A549 (cell line): ENCODE results near the gene OR2L13. TPM values are rescaled to one million over a fixed set of nuclear protein-coding genes. Genes with fewer than 3 reads are reported as not detected.

Source experiments
- ATAC-seq, 2 experiments: fragments of 200-7000 bp in 1 of 2; fragments of >200 bp in 1 of 2; cut with Nextera tagmentation in 1 of 2; cut with Tn5 transposase in 1 of 2; 3 replicates each; pipeline versions ENCODE4 v1.8.0 to v1.9.1; 2018 to 2020; ENCODE audit warnings: mild to moderate bottlenecking in 1 of 2, moderate library complexity in 1 of 2
- CTCF ChIA-PET: fragments of 300-600 bp; sonication (Branson Sonifier 250); formaldehyde crosslinking; extraction: SDS; loops from one replicate; lab custom pipeline; 2021; ENCODE audit warnings: antibody characterized with exemption, inconsistent platforms; lab: Yijun Ruan, JAX
- POLR2A ChIA-PET: fragments of 350-600 bp; formaldehyde crosslinking; extraction: SDS; loops from one replicate; lab custom pipeline; 2021; ENCODE audit warnings: antibody characterized with exemption, inconsistent platforms; lab: Yijun Ruan, JAX
- DNase-seq, 2 experiments: peaks; one replicate each; pipeline versions ENCODE4 v3.0.0 to v3.0.0-alpha.2; 2011 to 2016; ENCODE audit warnings: low read depth in 1 of 2, low spot score in 1 of 2
- FAIRE-seq: peaks from 2 replicates; lab custom pipeline; 2011; peaks lifted over from hg19 to GRCh38; lab: Jason Lieb, UNC
- H3K27ac ChIP-seq, 2 experiments: fragments of >200 bp; sonication (Bioruptor Twin); formaldehyde crosslinking; 3 replicates each; pipeline ENCODE4 v1.5.1; 2016 to 2017
- H3K4me1 ChIP-seq: fragments of >200 bp; sonication (Bioruptor Twin); formaldehyde crosslinking; 3 replicates; pipeline ENCODE4 v1.6.1; 2016
- H3K4me2 ChIP-seq: fragments of >200 bp; sonication (Bioruptor Twin); formaldehyde crosslinking; 3 replicates; pipeline ENCODE4 v1.6.1; 2016
- H3K4me3 ChIP-seq: fragments of >200 bp; sonication (Bioruptor Twin); formaldehyde crosslinking; 3 replicates; pipeline ENCODE4 v1.5.1; 2016
- H3K9me3 ChIP-seq: fragments of >200 bp; sonication (Bioruptor Twin); formaldehyde crosslinking; 3 replicates; pipeline ENCODE4 v1.6.1; 2016
- ATOH8 ChIP-seq: fragments of 250-450 bp; sonication (Bioruptor Pico); IDR thresholded peaks from 2 replicates; pipeline ENCODE4 v1.5.0; 2020; ENCODE audit warnings: low read depth, mild to moderate bottlenecking, moderate library complexity
- CBX8 ChIP-seq: fragments of 200-600 bp; sonication (generic); IDR thresholded peaks from 2 replicates; pipeline ENCODE4 v1.6.1; 2016
- CEBPB ChIP-seq, 2 experiments: fragments of >200 bp in 1 of 2; sonication (Bioruptor Twin) in 1 of 2; formaldehyde crosslinking in 1 of 2; IDR thresholded peaks; 2 replicates each; pipeline ENCODE4 v1.6.1; 2012 to 2016
- CTCF ChIP-seq: fragments of >200 bp; sonication (Bioruptor Twin); formaldehyde crosslinking; IDR thresholded peaks from 3 replicates; pipeline ENCODE4 v1.5.1; 2016
- E2F6 ChIP-seq: IDR thresholded peaks from 2 replicates; pipeline ENCODE4 v1.6.1; 2012; ENCODE audit warnings: low read depth, borderline replicate concordance
- EHF ChIP-seq: fragments of 250-450 bp; sonication (Bioruptor Pico); IDR thresholded peaks from 2 replicates; pipeline ENCODE4 v1.5.0; 2020; ENCODE audit warnings: mild to moderate bottlenecking
- EHMT2 ChIP-seq: fragments of 200-600 bp; sonication (generic); IDR thresholded peaks from 2 replicates; pipeline ENCODE4 v1.6.1; 2016; ENCODE audit warnings: antibody characterized with exemption, low read depth, mild to moderate bottlenecking, moderate library complexity
- ELK1 ChIP-seq: fragments of 150-350 bp; IDR thresholded peaks from 2 replicates; pipeline ENCODE4 v1.6.1; 2014; ENCODE audit warnings: low read depth, mild to moderate bottlenecking, low read length
- EP300 ChIP-seq, 2 experiments: fragments of >200 bp; sonication (Bioruptor Twin); formaldehyde crosslinking; IDR thresholded peaks; 2 replicates in 1 of 2; 3 replicates in 1 of 2; pipeline ENCODE4 v1.6.1; 2016 to 2017
- FOSL2 ChIP-seq, 2 experiments: fragments of 450-650 bp in 1 of 2; fragments of >200 bp in 1 of 2; sonication (Bioruptor Twin) in 1 of 2; formaldehyde crosslinking; IDR thresholded peaks; 2 replicates each; pipeline versions ENCODE4 v1.5.0 to v1.6.1; 2016 to 2020; ENCODE audit warnings: mild to moderate bottlenecking in 1 of 2, moderate library complexity in 1 of 2
- HES2 ChIP-seq: fragments of >200 bp; sonication (Bioruptor Twin); formaldehyde crosslinking; IDR thresholded peaks from 2 replicates; pipeline ENCODE4 v1.6.1; 2016
- HEYL ChIP-seq: fragments of 250-450 bp; sonication (Bioruptor Pico); IDR thresholded peaks from 2 replicates; pipeline ENCODE4 v1.8.0; 2021; ENCODE audit warnings: mild to moderate bottlenecking, moderate library complexity
- HOXB13 ChIP-seq: fragments of 250-450 bp; sonication (Bioruptor Pico); IDR thresholded peaks from 2 replicates; pipeline ENCODE4 v1.5.0; 2020; ENCODE audit warnings: low read depth, mild to moderate bottlenecking, moderate library complexity
- HOXB5 ChIP-seq: fragments of 250-450 bp; sonication (Bioruptor Pico); IDR thresholded peaks from 2 replicates; pipeline ENCODE4 v1.5.0; 2020; ENCODE audit warnings: mild to moderate bottlenecking, moderate library complexity
- JUN ChIP-seq, 2 experiments: fragments of >200 bp; sonication (Bioruptor Twin); formaldehyde crosslinking; IDR thresholded peaks; 2 replicates in 1 of 2; 3 replicates in 1 of 2; pipeline ENCODE4 v1.6.1; 2016 to 2017
- JUNB ChIP-seq: fragments of >200 bp; sonication (Bioruptor Twin); formaldehyde crosslinking; IDR thresholded peaks from 2 replicates; pipeline ENCODE4 v1.6.1; 2016
- KDM5A ChIP-seq: fragments of 200-600 bp; sonication (generic); IDR thresholded peaks from 2 replicates; pipeline ENCODE4 v1.6.1; 2016; ENCODE audit warnings: antibody characterized with exemption, mild to moderate bottlenecking
- MAX ChIP-seq: IDR thresholded peaks from 2 replicates; pipeline ENCODE4 v1.6.1; 2012
- MAZ ChIP-seq: fragments of 150-350 bp; IDR thresholded peaks from 2 replicates; pipeline ENCODE4 v1.6.1; 2014; ENCODE audit warnings: antibody characterized with exemption, low read depth, low read length, borderline replicate concordance
- PBX3 ChIP-seq: IDR thresholded peaks from 2 replicates; pipeline ENCODE4 v1.6.1; 2012
- PHF8 ChIP-seq: fragments of 200-600 bp; sonication (generic); IDR thresholded peaks from 2 replicates; pipeline ENCODE4 v1.6.1; 2016; ENCODE audit warnings: low read depth, mild to moderate bottlenecking, antibody characterized with exemption, moderate library complexity, borderline replicate concordance
- RAD21 ChIP-seq, 2 experiments: fragments of >200 bp in 1 of 2; sonication (Bioruptor Twin) in 1 of 2; formaldehyde crosslinking in 1 of 2; IDR thresholded peaks in 1 of 2; conservative IDR thresholded peaks in 1 of 2; 2 replicates in 1 of 2; 3 replicates in 1 of 2; pipeline ENCODE4 v1.6.1; 2012 to 2018; ENCODE audit warnings: inconsistent platforms in 1 of 2
- RARB ChIP-seq: fragments of 250-450 bp; sonication (Bioruptor Pico); IDR thresholded peaks from 2 replicates; pipeline ENCODE4 v1.8.0; 2021; ENCODE audit warnings: mild to moderate bottlenecking, moderate library complexity
- TFCP2L1 ChIP-seq: fragments of 250-450 bp; sonication (Bioruptor Pico); IDR thresholded peaks from 2 replicates; pipeline ENCODE4 v1.5.0; 2021; ENCODE audit warnings: mild to moderate bottlenecking
- TP53 ChIP-seq: fragments of 250-450 bp; sonication (Bioruptor Pico); IDR thresholded peaks from 2 replicates; pipeline ENCODE4 v1.5.0; 2021; ENCODE audit warnings: mild to moderate bottlenecking, moderate library complexity
- ZC3H11A ChIP-seq: fragments of 450-650 bp; IDR thresholded peaks from 2 replicates; pipeline ENCODE4 v1.6.1; 2014; ENCODE audit warnings: antibody characterized with exemption, mild to moderate bottlenecking
- ZFP36 ChIP-seq: fragments of 450-650 bp; IDR thresholded peaks from 2 replicates; pipeline ENCODE4 v1.6.1; 2014; ENCODE audit warnings: borderline replicate concordance; ENCODE audit not compliant: partially characterized antibody
- WGBS: methylation state at CpG from one replicate; pipeline ENCODE4 v1.1.6; 2017; ENCODE audit errors: missing lambda C conversion rate; 5-methylcytosine and 5-hydroxymethylcytosine counted together
- polyA plus RNA-seq, 4 experiments: library from polyadenylated mRNA; depleted of rRNA in 3 of 4; stranded (reverse); fragments of >200 nt; fragmentation: RNase III in 1 of 4; extraction: RNeasy Plus Mini Kit Qiagen cat#74134 plus additional on column Dnase treatment in 1 of 4; gene quantifications; 2 replicates in 3 of 4; 3 replicates in 1 of 4; pipeline ENCODE4 v1.2.3, GENCODE V29; 2011 to 2017

The OR2L13 gene
- polyA plus RNA-seq, 2 of the 4 experiments (the other 2 are of a cell fraction) = not detected

- no peak for ATAC-seq
- Histone ChIP-seq H3K9me3 (no peaks in the 10 kb centered on the region), H3K4me3 (no peak overlapping the region), H3K4me2 (no peak overlapping the region), H3K27ac (no peak overlapping the region), H3K4me1 (no peaks in the 10 kb centered on the region)
- FAIRE-seq = no peak
- ChIA-PET CTCF (no interaction called here), POLR2A (no interaction called here)
- DNase-seq = no peak
- no peak for TF ChIP-seq E2F6
- TF ChIP-seq KDM5A = no peak
- TF ChIP-seq MAX = no peak
- no peak for TF ChIP-seq RARB (CRISPR knock-in tag)
- TF ChIP-seq TP53 = no peak
- no peak for TF ChIP-seq PBX3
- no peak for TF ChIP-seq EP300 (IDR thresholded peaks at IDR 0.05)
- TF ChIP-seq EHMT2 = no peak
- no peak for TF ChIP-seq ELK1
- no peak for TF ChIP-seq ZC3H11A
- TF ChIP-seq ZFP36 = no peak
- no peak for TF ChIP-seq HOXB13 (CRISPR knock-in tag)
- TF ChIP-seq EHF (CRISPR knock-in tag) = no peak
- TF ChIP-seq HOXB5 = no peak
- no peak for TF ChIP-seq HES2
- no peak for TF ChIP-seq HEYL
- TF ChIP-seq JUN (IDR thresholded peaks at IDR 0.05) = no peak
- no peak for TF ChIP-seq ATOH8
Observed at GRCh38 chr1:248102847-248103246, 7.9 kb downstream of the OR2L13 start.

GRCh38 chr1:248111157-248111556 is 16.2 kb downstream of the OR2L13 start:
- no peaks in the 10 kb centered on the region for H3K4me1 ChIP-seq
- FAIRE-seq (no peak), DNase-seq (no peak), ATAC-seq (no peak)
- WGBS = 1% methylated on average over 5 of the region's 5 CpGs
- H3K27ac ChIP-seq = no peak overlapping the region
- ChIA-PET POLR2A (no interaction called here), CTCF (no interaction called here)
- TF ChIP-seq TFCP2L1 = no peak
- H3K4me2 ChIP-seq = no peak overlapping the region
- no peak overlapping the region for H3K4me3 ChIP-seq
- peaks cover 6% of the 10 kb centered on the region; the same call in 2 of the 3 replicates for H3K9me3 ChIP-seq

- Histone ChIP-seq H3K4me2 (no peak overlapping the region), H3K4me1 (no peaks in the 10 kb centered on the region), H3K4me3 (no peak overlapping the region), H3K9me3 (peaks cover 6% of the 10 kb centered on the region; the same call in 2 of the 3 replicates), H3K27ac (no peak overlapping the region)
- ChIA-PET CTCF (no interaction called here), POLR2A (no interaction called here)
- DNase-seq (no peak), ATAC-seq (no peak), FAIRE-seq (no peak)
- 3% methylated on average over 7 of the region's 7 CpGs for WGBS
- TF ChIP-seq PBX3 = no peak
- TF ChIP-seq MAZ = no peak
- TF ChIP-seq CTCF = no peak
- TF ChIP-seq EP300 (IDR thresholded peaks at IDR 0.05) = no peak
- TF ChIP-seq JUNB = no peak
- TF ChIP-seq RAD21 (conservative IDR thresholded peaks at IDR 0.05 in 1 of 2, IDR thresholded peaks at IDR 0.05 in 1 of 2) = no peak
- TF ChIP-seq CEBPB (IDR thresholded peaks at IDR 0.05) = no peak
- no peak for TF ChIP-seq ELK1
- no peak for TF ChIP-seq FOSL2 (IDR thresholded peaks at IDR 0.05)
- TF ChIP-seq FOSL2 (CRISPR knock-in tag; IDR thresholded peaks at IDR 0.05) = no peak
- no peak for TF ChIP-seq PHF8
- TF ChIP-seq CBX8 = no peak
Observed at GRCh38 chr1:248114890-248115289, 19.9 kb downstream of the OR2L13 start.
